Nephron progenitor cell (in vitro differentiated cells): ENCODE results near the gene CLIP1.
A peak's percentile ranks its signal among the peaks of the same experiment; 100 is the strongest.
"Not testable (repeated sequence)": the region's sequence is repeated elsewhere in the genome, so short reads cannot be mapped to it uniquely, and the experiment has no call there.

Experiments
- DNase-seq: peaks from one replicate; pipeline ENCODE4 v3.0.0; 2021
- H3K27ac Mint-ChIP-seq: 2 replicates; pipeline ENCODE4 v1.8.0; 2021; ENCODE audit warnings: mild to moderate bottlenecking, moderate library complexity, mixed read lengths
- H3K27me3 Mint-ChIP-seq: 2 replicates; pipeline ENCODE4 v1.8.0; 2021; ENCODE audit warnings: mild to moderate bottlenecking, low read depth, mixed read lengths; ENCODE audit not compliant: poor library complexity
- H3K36me3 Mint-ChIP-seq: 2 replicates; pipeline ENCODE4 v1.8.0; 2021; ENCODE audit warnings: low read depth, mixed read lengths
- H3K4me1 Mint-ChIP-seq: 2 replicates; pipeline ENCODE4 v1.8.0; 2021; ENCODE audit warnings: mixed read lengths
- H3K4me3 Mint-ChIP-seq: 2 replicates; pipeline ENCODE4 v1.8.0; 2021; ENCODE audit warnings: mild to moderate bottlenecking, moderate library complexity, mixed read lengths
- H3K9me3 Mint-ChIP-seq: 2 replicates; pipeline ENCODE4 v1.8.0; 2021; ENCODE audit warnings: mild to moderate bottlenecking, moderate library complexity, mixed read lengths
- TF ChIP-seq, protein P1 (sequence below): fragments of 200-600 bp; sonication (generic); IDR thresholded peaks from 2 replicates; pipeline ENCODE4 v1.5.0; 2021; ENCODE audit warnings: antibody characterized with exemption

The CLIP1 gene

DNA sequence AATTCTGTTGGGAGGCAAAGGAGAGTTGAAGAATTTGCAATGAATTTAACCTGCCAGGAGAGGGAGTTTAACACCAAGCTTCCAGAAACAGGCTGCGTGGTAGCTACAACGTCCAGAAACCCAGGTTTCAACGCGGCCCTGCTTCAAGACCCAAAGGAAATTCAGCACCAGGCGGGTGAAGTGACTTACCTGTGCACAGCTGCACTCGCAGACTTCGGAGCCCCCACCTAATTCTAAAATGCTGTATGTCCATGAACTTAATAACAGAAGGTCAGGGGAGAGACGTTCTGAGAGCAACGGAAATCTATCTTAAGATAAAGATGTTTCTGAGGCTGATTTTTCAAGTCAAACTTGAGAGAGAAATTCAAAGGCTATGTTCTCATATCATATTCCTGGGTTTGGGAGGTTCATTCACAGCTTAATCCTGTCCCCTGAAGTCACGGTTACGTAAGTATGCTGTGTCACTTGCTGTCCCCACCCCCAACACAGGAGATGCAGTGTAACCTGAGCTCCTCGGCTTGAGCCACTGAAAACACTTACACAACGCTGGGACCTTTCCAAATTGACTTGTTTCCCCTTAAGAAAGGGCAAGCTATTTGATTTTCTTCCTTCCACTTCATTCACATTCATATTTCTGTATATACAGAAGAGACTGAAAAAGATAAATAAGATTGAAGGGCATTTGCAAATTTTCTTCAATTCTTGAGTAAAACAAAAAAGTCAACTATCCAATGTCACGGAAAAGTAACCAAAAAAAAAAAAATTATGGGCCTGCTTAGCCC is 22.7 kb downstream of the CLIP1 start:
- peak; percentile 49 for DNase-seq
- H3K36me3 Mint-ChIP-seq: peaks cover 7% of the 10 kb centered on the region
- peak overlapping the region; percentile 78 for H3K4me3 Mint-ChIP-seq
- H3K9me3 Mint-ChIP-seq: no peaks in the 10 kb centered on the region
- H3K4me1 Mint-ChIP-seq: peaks cover 30% of the 10 kb centered on the region
- TF ChIP-seq, protein P1, sequence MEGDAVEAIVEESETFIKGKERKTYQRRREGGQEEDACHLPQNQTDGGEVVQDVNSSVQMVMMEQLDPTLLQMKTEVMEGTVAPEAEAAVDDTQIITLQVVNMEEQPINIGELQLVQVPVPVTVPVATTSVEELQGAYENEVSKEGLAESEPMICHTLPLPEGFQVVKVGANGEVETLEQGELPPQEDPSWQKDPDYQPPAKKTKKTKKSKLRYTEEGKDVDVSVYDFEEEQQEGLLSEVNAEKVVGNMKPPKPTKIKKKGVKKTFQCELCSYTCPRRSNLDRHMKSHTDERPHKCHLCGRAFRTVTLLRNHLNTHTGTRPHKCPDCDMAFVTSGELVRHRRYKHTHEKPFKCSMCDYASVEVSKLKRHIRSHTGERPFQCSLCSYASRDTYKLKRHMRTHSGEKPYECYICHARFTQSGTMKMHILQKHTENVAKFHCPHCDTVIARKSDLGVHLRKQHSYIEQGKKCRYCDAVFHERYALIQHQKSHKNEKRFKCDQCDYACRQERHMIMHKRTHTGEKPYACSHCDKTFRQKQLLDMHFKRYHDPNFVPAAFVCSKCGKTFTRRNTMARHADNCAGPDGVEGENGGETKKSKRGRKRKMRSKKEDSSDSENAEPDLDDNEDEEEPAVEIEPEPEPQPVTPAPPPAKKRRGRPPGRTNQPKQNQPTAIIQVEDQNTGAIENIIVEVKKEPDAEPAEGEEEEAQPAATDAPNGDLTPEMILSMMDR: peak; percentile 54
- no peaks in the 10 kb centered on the region for H3K27me3 Mint-ChIP-seq
- peak overlapping the region; percentile 94 for H3K27ac Mint-ChIP-seq

DNA sequence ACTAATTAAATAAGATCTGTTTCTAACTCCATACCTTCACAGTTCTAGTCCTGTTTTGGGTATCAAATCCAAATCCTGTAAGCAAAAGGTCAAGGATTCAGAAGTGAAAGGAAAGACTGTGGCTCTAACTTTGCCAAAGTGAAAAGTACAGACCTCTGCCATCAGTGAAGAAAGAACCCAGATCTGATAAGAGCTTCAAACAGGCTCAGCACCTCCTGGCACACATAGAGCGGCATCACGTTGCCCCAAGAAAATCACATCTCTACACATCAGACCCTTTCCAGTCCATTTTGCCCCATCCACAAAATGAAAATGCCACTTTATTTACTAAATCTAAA is 23.2 kb downstream of the CLIP1 start:
- Mint-ChIP-seq H3K4me3 (peak overlapping the region; percentile 78), H3K4me1 (peaks cover 30% of the 10 kb centered on the region)
- DNase-seq: no peak

DNA sequence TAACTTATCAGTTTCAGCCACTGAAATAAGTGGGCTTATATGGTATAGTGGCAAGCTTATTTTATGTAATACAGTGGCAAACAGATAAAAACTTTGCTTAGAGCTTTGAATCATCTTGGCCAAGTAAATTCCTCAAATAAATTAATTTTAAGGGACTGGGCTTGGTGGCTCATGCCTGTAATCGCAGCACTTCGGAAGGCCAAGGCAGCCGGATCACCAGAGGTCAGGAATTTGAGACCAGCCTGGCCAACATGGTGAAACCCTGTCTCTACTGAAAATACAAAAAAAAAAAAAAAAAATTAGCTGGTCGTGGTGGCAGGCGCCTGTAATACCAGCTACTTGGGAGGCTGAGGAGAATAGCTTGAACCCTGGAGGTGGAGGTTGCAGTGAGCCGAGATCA is 24.5 kb downstream of the CLIP1 start:
- H3K4me1 Mint-ChIP-seq: peaks cover 27% of the 10 kb centered on the region
- not testable (repeated sequence) for H3K27ac Mint-ChIP-seq, H3K36me3 Mint-ChIP-seq, DNase-seq, H3K4me3 Mint-ChIP-seq, H3K9me3 Mint-ChIP-seq, H3K27me3 Mint-ChIP-seq

More for the DNA sequence above, 23.2 kb downstream of the CLIP1 start:
- H3K9me3 Mint-ChIP-seq: no peaks in the 10 kb centered on the region
- H3K27ac Mint-ChIP-seq: peak overlapping the region; percentile 94
- TF ChIP-seq, protein P1: no peak
- no peaks in the 10 kb centered on the region for H3K27me3 Mint-ChIP-seq
- H3K36me3 Mint-ChIP-seq: peaks cover 5% of the 10 kb centered on the region

DNA sequence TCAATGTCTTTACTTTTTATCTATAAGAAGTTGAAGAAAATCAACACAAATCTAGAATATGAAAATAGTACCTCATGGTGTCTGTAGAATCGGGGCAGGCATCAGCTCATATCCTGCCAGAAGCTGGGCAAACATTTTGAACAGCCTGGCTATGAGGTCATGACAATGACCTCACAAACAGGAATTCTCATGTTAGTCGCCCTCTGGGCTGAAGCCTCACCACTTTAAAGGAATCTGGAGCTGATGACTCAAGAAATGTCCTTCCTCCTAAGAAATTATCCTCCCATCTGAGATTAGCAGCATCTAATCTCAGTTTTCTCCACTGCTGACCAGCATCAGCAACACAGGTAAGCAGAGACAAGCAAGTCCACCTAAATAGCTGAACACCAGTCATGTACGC is 27.1 kb downstream of the CLIP1 start:
- Mint-ChIP-seq H3K4me1 (peaks cover 19% of the 10 kb centered on the region), H3K9me3 (no peaks in the 10 kb centered on the region), H3K36me3 (no peaks in the 10 kb centered on the region), H3K4me3 (no peak overlapping the region), H3K27me3 (no peaks in the 10 kb centered on the region), H3K27ac (peak overlapping the region; percentile 46)
- TF ChIP-seq, protein P1: no peak
- no peak for DNase-seq

DNA sequence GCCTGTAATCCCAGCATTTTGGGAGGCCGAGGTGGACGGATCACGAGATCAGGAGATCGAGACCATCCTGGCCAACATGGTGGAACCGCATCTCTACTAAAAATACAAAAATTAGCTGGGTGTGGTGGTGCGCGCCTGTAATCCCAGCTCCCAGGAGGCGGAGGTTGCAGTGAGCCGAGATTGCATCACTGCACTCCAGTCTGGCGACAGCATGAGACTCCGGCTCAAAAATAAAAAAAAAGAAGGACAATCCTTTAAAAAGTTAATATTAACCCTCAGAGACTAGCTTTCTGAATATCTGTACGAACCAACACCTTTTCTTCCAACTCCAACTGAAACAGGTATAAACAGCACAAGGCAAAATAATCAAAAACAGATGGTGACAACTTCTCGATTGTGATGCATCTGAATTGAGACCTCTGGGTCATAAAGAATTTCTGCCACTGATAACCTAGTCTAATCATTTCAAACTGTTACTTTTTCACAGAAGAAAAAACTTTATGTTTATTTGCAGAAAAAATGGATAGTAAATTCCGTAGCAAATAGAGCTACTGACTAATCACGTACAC is 27.8 kb downstream of the CLIP1 start:
- Mint-ChIP-seq H3K27me3 (no peaks in the 10 kb centered on the region), H3K27ac (no peak overlapping the region), H3K4me3 (no peak overlapping the region), H3K4me1 (peaks cover 13% of the 10 kb centered on the region), H3K36me3 (no peaks in the 10 kb centered on the region), H3K9me3 (no peaks in the 10 kb centered on the region)
- DNase-seq: no peak
- TF ChIP-seq, protein P1: no peak

DNA sequence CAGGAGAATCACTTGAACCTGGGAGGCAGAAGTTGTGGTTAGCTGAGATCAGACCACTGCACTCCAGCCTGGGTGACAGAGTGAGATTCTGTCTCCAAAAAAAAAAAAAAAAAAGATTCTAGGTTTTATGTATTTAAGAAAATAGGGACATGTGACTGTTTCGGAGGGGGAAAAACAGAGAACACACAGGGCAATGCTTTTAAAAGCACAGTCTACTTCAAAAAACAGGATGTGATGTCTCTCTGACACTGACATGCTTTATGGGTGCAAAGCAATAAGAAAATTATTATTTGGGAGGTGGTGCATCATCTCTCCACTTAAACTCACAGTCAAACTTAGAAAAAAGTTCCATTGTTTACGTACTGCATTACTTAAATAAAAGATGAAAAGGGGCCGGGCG is 28.7 kb downstream of the CLIP1 start:
- Mint-ChIP-seq H3K36me3 (no peaks in the 10 kb centered on the region), H3K27ac (no peak overlapping the region), H3K9me3 (no peaks in the 10 kb centered on the region), H3K4me1 (peaks cover 4% of the 10 kb centered on the region), H3K27me3 (no peaks in the 10 kb centered on the region), H3K4me3 (no peak overlapping the region)
- DNase-seq: no peak
- TF ChIP-seq, protein P1: no peak
